MCF 10A (cell line): ENCODE measurements around the gene TCF21. TPM values are rescaled to one million over a fixed set of nuclear protein-coding genes. Genes with fewer than 3 reads are reported as not detected.

Experiments used
- BruUV-seq: library from RNA; stranded (reverse); fragments of 400-500 nt; replicated peaks from 2 replicates; lab custom pipeline; 2021; lab: Mats Ljungman, UMichigan
- CTCF ChIA-PET: fragments of 300-600 bp; sonication (Branson Sonifier 250); formaldehyde crosslinking; extraction: SDS; loops from one replicate; lab custom pipeline; 2021; ENCODE audit warnings: antibody characterized with exemption, inconsistent platforms; lab: Yijun Ruan, JAX
- POLR2A ChIA-PET: fragments of 300-600, 350-650 bp; sonication (Branson Sonifier 250); formaldehyde crosslinking; extraction: SDS; loops from one replicate; lab custom pipeline; 2020; ENCODE audit warnings: antibody characterized with exemption, inconsistent platforms; lab: Yijun Ruan, JAX
- DNase-seq: peaks from one replicate; pipeline ENCODE4 v3.0.0-alpha.2; 2018; ENCODE audit not compliant: unreplicated experiment
- H3K27ac Mint-ChIP-seq: one replicate; pipeline ENCODE4 v1.8.0; 2022; ENCODE audit warnings: mild to moderate bottlenecking, low read depth, mixed read lengths; ENCODE audit not compliant: unreplicated experiment
- H3K27me3 Mint-ChIP-seq: one replicate; pipeline ENCODE4 v1.8.0; 2022; ENCODE audit warnings: mixed read lengths; ENCODE audit not compliant: insufficient read depth, unreplicated experiment
- H3K36me3 Mint-ChIP-seq: one replicate; pipeline ENCODE4 v1.8.0; 2022; ENCODE audit warnings: mild to moderate bottlenecking, moderate library complexity, mixed read lengths; ENCODE audit not compliant: insufficient read depth, unreplicated experiment
- H3K4me1 Mint-ChIP-seq: one replicate; pipeline ENCODE4 v1.8.0; 2022; ENCODE audit warnings: mixed read lengths; ENCODE audit not compliant: insufficient read depth, unreplicated experiment
- H3K4me3 Mint-ChIP-seq: one replicate; pipeline ENCODE4 v1.8.0; 2022; ENCODE audit warnings: mild to moderate bottlenecking, moderate library complexity, mixed read lengths; ENCODE audit not compliant: unreplicated experiment
- H3K9me3 Mint-ChIP-seq: one replicate; pipeline ENCODE4 v1.8.0; 2022; ENCODE audit warnings: mixed read lengths; ENCODE audit not compliant: unreplicated experiment
- intact Hi-C: fragments of 100-400 bp; cut with micrococcal nuclease; formaldehyde crosslinking; loops from 2 replicates; pipeline ENCODE4 v1.14.1; 2022
- total RNA-seq: library from RNA; stranded (reverse); gene quantifications from 2 replicates; pipeline ENCODE4 v1.2.3, GENCODE V29; 2022
- TF ChIP-seq, protein P1 (sequence below): fragments of 200-600 bp; IDR thresholded peaks from one replicate; pipeline ENCODE4 v1.8.0; 2022; ENCODE audit warnings: antibody characterized with exemption, mild to moderate bottlenecking; ENCODE audit not compliant: unreplicated experiment

Gene TCF21
- total RNA-seq, 1 experiment from 2014 or later = not detected

DNA sequence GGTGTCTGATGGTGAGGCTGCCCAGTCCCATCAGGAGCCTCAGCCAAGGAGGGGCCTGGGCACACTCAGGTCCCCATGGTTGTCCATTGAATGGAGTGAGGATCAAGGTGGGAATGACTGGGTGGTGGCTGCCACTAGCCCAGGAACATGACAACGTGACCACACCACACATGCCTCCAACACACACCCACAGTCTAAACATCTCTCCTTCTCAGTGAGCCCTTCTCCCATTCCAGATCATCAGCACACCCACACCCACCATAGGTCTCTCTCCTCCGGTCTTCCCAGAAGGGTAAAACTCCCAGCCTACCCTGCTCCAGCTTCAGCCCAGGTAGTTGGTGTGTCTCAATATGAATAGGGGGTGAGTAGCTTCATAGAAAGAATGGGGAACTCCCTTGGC lies 5.5 kb downstream of the TCF21 start:
- no TSS peak for BruUV-seq
- POLR2A ChIA-PET = no interaction called here
- peaks cover 14% of the 10 kb centered on the region for H3K4me1 Mint-ChIP-seq
- H3K36me3 Mint-ChIP-seq = peaks cover 6% of the 10 kb centered on the region
- intact Hi-C loops = no loop called here
- H3K9me3 Mint-ChIP-seq = no peaks in the 10 kb centered on the region
- H3K27ac Mint-ChIP-seq = no peak overlapping the region
- no peak for DNase-seq
- TF ChIP-seq, protein P1, sequence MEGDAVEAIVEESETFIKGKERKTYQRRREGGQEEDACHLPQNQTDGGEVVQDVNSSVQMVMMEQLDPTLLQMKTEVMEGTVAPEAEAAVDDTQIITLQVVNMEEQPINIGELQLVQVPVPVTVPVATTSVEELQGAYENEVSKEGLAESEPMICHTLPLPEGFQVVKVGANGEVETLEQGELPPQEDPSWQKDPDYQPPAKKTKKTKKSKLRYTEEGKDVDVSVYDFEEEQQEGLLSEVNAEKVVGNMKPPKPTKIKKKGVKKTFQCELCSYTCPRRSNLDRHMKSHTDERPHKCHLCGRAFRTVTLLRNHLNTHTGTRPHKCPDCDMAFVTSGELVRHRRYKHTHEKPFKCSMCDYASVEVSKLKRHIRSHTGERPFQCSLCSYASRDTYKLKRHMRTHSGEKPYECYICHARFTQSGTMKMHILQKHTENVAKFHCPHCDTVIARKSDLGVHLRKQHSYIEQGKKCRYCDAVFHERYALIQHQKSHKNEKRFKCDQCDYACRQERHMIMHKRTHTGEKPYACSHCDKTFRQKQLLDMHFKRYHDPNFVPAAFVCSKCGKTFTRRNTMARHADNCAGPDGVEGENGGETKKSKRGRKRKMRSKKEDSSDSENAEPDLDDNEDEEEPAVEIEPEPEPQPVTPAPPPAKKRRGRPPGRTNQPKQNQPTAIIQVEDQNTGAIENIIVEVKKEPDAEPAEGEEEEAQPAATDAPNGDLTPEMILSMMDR = no peak
- no peaks in the 10 kb centered on the region for H3K27me3 Mint-ChIP-seq
- H3K4me3 Mint-ChIP-seq = no peak overlapping the region
- CTCF ChIA-PET = no interaction called here

DNA sequence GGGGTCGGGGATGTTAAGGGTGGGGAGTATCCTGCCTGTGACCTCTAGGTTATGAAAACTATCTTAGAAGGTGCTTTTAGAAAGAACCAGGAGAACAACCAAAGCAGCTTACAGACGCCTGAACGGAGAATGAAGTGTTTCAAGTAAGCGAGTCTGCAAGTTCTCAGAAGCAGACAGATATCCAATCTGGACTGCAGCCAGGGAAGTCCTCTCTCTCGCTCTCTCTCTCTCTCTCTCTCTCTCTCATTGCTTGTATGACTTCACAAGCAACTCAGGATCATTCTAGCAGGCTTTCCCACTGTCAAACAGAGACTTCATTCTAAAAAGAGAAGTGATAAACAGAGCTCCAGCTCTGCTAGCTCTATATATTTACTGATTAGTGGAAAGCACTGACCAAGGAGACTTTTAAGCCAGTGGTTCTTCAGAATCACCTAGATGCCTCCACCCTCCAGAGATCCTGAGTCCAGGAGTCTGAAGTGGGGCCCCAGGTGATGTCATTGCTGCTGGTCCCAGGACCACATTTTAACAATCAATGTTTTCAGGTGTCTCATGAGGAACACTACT lies 6.0 kb downstream of the TCF21 start:
- Mint-ChIP-seq H3K4me3 (no peak overlapping the region), H3K4me1 (peaks cover 14% of the 10 kb centered on the region), H3K9me3 (no peaks in the 10 kb centered on the region), H3K27ac (no peak overlapping the region), H3K27me3 (no peaks in the 10 kb centered on the region), H3K36me3 (peaks cover 6% of the 10 kb centered on the region)
- BruUV-seq = no TSS peak
- peak; percentile 17 for DNase-seq
- intact Hi-C loops = no loop called here
- CTCF ChIA-PET = interaction anchor here (0.6 to 0.7 kb wide), 2 partner anchors 258 to 263 kb away, joined by 3 read pairs; no protein-coding TSS in a partner anchor
- TF ChIP-seq, protein P1 = no peak
- POLR2A ChIA-PET = no interaction called here

DNA sequence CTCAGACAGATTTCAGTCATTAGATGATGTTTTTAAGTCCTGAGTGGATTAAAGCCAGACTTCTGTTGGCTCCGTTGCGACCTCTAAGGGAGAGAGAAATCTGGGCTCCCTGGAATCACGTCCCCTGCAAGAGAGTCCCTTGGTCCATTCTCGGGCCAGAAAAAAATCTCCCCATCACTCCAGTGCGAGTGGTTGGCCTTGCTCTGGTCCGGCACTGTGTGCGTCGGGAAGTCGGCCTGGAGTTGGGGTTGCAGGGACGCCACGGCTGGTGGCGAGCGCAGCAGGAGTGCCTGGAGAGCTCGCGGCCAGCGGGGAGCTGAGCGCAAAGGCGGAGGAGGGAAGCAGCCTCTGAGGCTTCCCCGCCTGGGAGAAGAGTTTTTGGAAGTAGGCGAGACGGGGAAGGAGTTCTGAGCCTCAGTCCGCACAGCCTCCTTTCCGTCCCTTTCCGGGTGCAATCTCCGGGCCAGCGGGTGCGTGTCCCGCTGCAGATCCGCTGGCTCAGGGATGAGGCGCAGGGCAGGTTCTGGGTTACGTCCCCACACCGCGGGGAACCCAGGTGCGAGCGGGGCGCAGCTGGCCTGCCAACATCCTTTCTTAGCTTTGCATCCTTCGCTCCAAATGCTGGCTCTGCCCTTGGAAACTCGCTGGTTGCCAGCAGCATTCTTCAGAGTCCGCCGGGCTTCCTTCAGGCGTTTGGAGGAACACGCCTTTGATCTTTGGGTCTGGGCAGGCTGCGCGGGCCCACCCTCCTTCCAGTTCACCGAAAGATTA lies 6.8 kb downstream of the TCF21 start:
- H3K27ac Mint-ChIP-seq = no peak overlapping the region
- H3K36me3 Mint-ChIP-seq = peaks cover 6% of the 10 kb centered on the region
- no peak overlapping the region for H3K4me3 Mint-ChIP-seq
- intact Hi-C loops = no loop called here
- H3K9me3 Mint-ChIP-seq = no peaks in the 10 kb centered on the region
- TF ChIP-seq, protein P1 = no peak
- no TSS peak for BruUV-seq
- ChIA-PET CTCF (interaction anchor here (0.6 to 0.7 kb wide), 3 partner anchors 257 to 327 kb away, joined by 3 read pairs; no protein-coding TSS in a partner anchor), POLR2A (interaction anchor here (0.6 to 0.7 kb wide), 2 partner anchors 134 to 211 kb away, joined by 3 read pairs; no protein-coding TSS in a partner anchor)
- DNase-seq = no peak
- no peaks in the 10 kb centered on the region for H3K27me3 Mint-ChIP-seq
- H3K4me1 Mint-ChIP-seq = peaks cover 14% of the 10 kb centered on the region

DNA sequence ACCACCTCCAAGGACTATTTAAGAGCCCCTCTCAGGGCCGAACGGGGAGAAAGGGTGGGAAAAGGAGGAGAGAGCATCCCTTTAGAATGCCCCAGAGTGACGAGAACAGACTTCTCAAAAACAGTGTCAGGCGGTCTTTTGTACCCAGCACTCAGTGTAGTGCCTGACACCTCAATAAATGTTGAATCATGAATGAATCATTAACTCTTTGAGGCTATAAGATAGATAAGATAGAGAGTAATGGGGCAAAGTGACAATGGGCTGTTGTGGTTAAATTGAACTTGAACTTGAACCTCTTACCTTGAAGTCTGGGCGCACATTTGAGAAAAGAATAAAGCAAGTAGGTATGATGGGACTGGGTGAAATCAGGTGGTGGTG lies 7.4 kb downstream of the TCF21 start:
- ChIA-PET POLR2A (interaction anchor here (0.6 to 0.7 kb wide), 2 partner anchors 135 to 210 kb away, joined by 3 read pairs; no protein-coding TSS in a partner anchor), CTCF (interaction anchor here (0.7 kb wide), 1 partner anchor 328 kb away, joined by 3 read pairs; no protein-coding TSS in a partner anchor)
- Mint-ChIP-seq H3K4me1 (peaks cover 11% of the 10 kb centered on the region), H3K9me3 (no peaks in the 10 kb centered on the region), H3K27ac (no peak overlapping the region), H3K27me3 (no peaks in the 10 kb centered on the region), H3K4me3 (no peak overlapping the region), H3K36me3 (peaks cover 6% of the 10 kb centered on the region)
- intact Hi-C loops = no loop called here
- BruUV-seq = no TSS peak
- TF ChIP-seq, protein P1 = no peak
- no peak for DNase-seq
